Measurements from ENCODE around the gene TMEM198. TPM values are rescaled to one million over a fixed set of nuclear protein-coding genes. Genes with fewer than 3 reads are reported as not detected.

The TMEM198 gene
- total RNA-seq, 1 experiment from 2014 or later: 2.3 TPM

- Histone ChIP-seq H3K9me3 (ENCODE audit: control insufficient read depth, insufficient read depth, low read depth, low read length) (no peaks in the 10 kb centered on the region), H3K36me3 (ENCODE audit: control insufficient read depth, insufficient read depth, low read length) (no peaks in the 10 kb centered on the region), H3K27me3 (ENCODE audit: control insufficient read depth, insufficient read depth, low read length) (peaks cover 5% of the 10 kb centered on the region; the same call in 1 of the 2 replicates), H3K4me3 (ENCODE audit: low read depth in 2 of 2, low read length in 2 of 2) (no peak overlapping the region), H3K27ac (ENCODE audit: low read length) (no peak overlapping the region), H3K4me1 (ENCODE audit: control insufficient read depth, insufficient read depth, low read length) (no peaks in the 10 kb centered on the region)
- CTCF ChIA-PET: no interaction called here
- in situ Hi-C loops (cut with HindIII; ENCODE audit: low pct_unique_long_range_greater_than_20kb, low sequenced_read_pairs) (no loop called here), intact Hi-C loops (cut with micrococcal nuclease; ENCODE audit: unreplicated experiment) (no loop called here)
- ATAC-seq (no peak), DNase-seq (ENCODE audit: low read depth, low spot score) (no peak)
- no TSS peak for BruUV-seq (replicated peaks)
- no peak for TF ChIP-seq CTCF (IDR thresholded peaks at IDR 0.05)
- no peak for TF ChIP-seq REST (IDR thresholded peaks at IDR 0.05; ENCODE audit: insufficient read depth in 1 of 2, low read depth in 2 of 2, low read length in 1 of 2)
- POLR2A ChIA-PET: no interaction called here
Measured at GRCh38 chr2:219531639-219532377, 12.0 kb upstream of the TMEM198 start.

GRCh38 chr2:219532378-219532649, 11.5 kb upstream of the TMEM198 start:
- POLR2A ChIA-PET: no interaction called here
- Histone ChIP-seq H3K27me3 (ENCODE audit: control insufficient read depth, insufficient read depth, low read length) (peaks cover 5% of the 10 kb centered on the region; the same call in 1 of the 2 replicates), H3K4me1 (ENCODE audit: control insufficient read depth, insufficient read depth, low read length) (no peaks in the 10 kb centered on the region), H3K4me3 (ENCODE audit: low read depth in 2 of 2, low read length in 2 of 2) (no peak overlapping the region), H3K36me3 (ENCODE audit: control insufficient read depth, insufficient read depth, low read length) (no peaks in the 10 kb centered on the region), H3K9me3 (ENCODE audit: control insufficient read depth, insufficient read depth, low read depth, low read length) (no peaks in the 10 kb centered on the region), H3K27ac (ENCODE audit: low read length) (no peak overlapping the region)
- no TSS peak for BruUV-seq (replicated peaks)
- intact Hi-C loops (cut with micrococcal nuclease; ENCODE audit: unreplicated experiment) (no loop called here), in situ Hi-C loops (cut with HindIII; ENCODE audit: low pct_unique_long_range_greater_than_20kb, low sequenced_read_pairs) (no loop called here)
- ATAC-seq (no peak), DNase-seq (ENCODE audit: low read depth, low spot score) (no peak)
- TF ChIP-seq SIN3A (IDR thresholded peaks at IDR 0.05; ENCODE audit: borderline replicate concordance, insufficient read depth, low read depth, low read length) (no peak), TCF7L2 (IDR thresholded peaks at IDR 0.05; ENCODE audit: low read depth, low read length) (no peak), CTCF (IDR thresholded peaks at IDR 0.05) (no peak), REST (IDR thresholded peaks at IDR 0.05; ENCODE audit: insufficient read depth in 1 of 2, low read depth in 2 of 2, low read length in 1 of 2) (no peak), POLR2AphosphoS5 (IDR thresholded peaks at IDR 0.05; ENCODE audit: low read depth, low read length) (no peak)
- CTCF ChIA-PET: no interaction called here
